Hepatic stellate cell (primary cell): Measurements from ENCODE around the gene BIRC7.
"Not testable (repeated sequence)": the region's sequence is repeated elsewhere in the genome, so short reads cannot be mapped to it uniquely, and the experiment has no call there.

Experiments
- DNase-seq: peaks from one replicate; pipeline ENCODE4 v3.0.0; 2011; ENCODE audit warnings: low spot score

BIRC7 gene

GRCh38 chr20:63247671-63248228 lies 12.0 kb downstream of the BIRC7 start:
- no peak for DNase-seq

GRCh38 chr20:63248835-63249591 lies 13.3 kb downstream of the BIRC7 start:
- DNase-seq: no peak

- DNase-seq: no peak
These were observed 14.2 kb downstream of the BIRC7 start for GRCh38 chr20:63249891-63250290.

GRCh38 chr20:63251350-63251749 lies 15.6 kb downstream of the BIRC7 start:
- DNase-seq: not testable (repeated sequence)

- no peak for DNase-seq
These were observed 16.6 kb downstream of the BIRC7 start for GRCh38 chr20:63252284-63252711.

- no peak for DNase-seq
These were observed 17.3 kb downstream of the BIRC7 start for GRCh38 chr20:63253065-63253437.

GRCh38 chr20:63253438-63254231 lies 17.9 kb downstream of the BIRC7 start:
- DNase-seq: no peak

GRCh38 chr20:63254232-63254605 lies 18.5 kb downstream of the BIRC7 start, which contains the start of gene NKAIN4:
TSS of gene NKAIN4 (minus strand) at chr20:63254463. CDS start at chr20:63254450, 13 bp downstream.
- no peak for DNase-seq

- DNase-seq: no peak
These were observed 19.1 kb downstream of the BIRC7 start for GRCh38 chr20:63254606-63255384.

GRCh38 chr20:63255931-63256704 lies 20.4 kb downstream of the BIRC7 start:
- DNase-seq: no peak

GRCh38 chr20:63256954-63257353 lies 21.2 kb downstream of the BIRC7 start:
- no peak for DNase-seq

GRCh38 chr20:63257629-63258028 lies 21.9 kb downstream of the BIRC7 start:
- DNase-seq: no peak

- DNase-seq: no peak
These were observed 23.1 kb downstream of the BIRC7 start for GRCh38 chr20:63258781-63259180.

GRCh38 chr20:63259734-63260460 lies 24.2 kb downstream of the BIRC7 start:
- no peak for DNase-seq

GRCh38 chr20:63260521-63260920 lies 24.8 kb downstream of the BIRC7 start:
- DNase-seq: no peak

- no peak for DNase-seq
These were observed 25.5 kb downstream of the BIRC7 start for GRCh38 chr20:63261060-63261794.

- DNase-seq: no peak
These were observed 26.3 kb downstream of the BIRC7 start for GRCh38 chr20:63261795-63262528.

- DNase-seq: no peak
These were observed 27.1 kb downstream of the BIRC7 start for GRCh38 chr20:63262836-63263235.

GRCh38 chr20:63264000-63264399 lies 28.3 kb downstream of the BIRC7 start:
- DNase-seq: no peak
